HG03097 (cell line): ENCODE measurements around the gene SAMHD1.
A peak's percentile ranks its signal among the peaks of the same experiment; 100 is the strongest.
"Not testable (repeated sequence)": the region's sequence is repeated elsewhere in the genome, so short reads cannot be mapped to it uniquely, and the experiment has no call there.

Experiments
- ATAC-seq: cut with Tn5 transposase; IDR thresholded peaks from one replicate; pipeline ENCODE4 v1.9.1; 2021; ENCODE audit not compliant: unreplicated experiment, low FRiP score

SAMHD1 gene

DNA sequence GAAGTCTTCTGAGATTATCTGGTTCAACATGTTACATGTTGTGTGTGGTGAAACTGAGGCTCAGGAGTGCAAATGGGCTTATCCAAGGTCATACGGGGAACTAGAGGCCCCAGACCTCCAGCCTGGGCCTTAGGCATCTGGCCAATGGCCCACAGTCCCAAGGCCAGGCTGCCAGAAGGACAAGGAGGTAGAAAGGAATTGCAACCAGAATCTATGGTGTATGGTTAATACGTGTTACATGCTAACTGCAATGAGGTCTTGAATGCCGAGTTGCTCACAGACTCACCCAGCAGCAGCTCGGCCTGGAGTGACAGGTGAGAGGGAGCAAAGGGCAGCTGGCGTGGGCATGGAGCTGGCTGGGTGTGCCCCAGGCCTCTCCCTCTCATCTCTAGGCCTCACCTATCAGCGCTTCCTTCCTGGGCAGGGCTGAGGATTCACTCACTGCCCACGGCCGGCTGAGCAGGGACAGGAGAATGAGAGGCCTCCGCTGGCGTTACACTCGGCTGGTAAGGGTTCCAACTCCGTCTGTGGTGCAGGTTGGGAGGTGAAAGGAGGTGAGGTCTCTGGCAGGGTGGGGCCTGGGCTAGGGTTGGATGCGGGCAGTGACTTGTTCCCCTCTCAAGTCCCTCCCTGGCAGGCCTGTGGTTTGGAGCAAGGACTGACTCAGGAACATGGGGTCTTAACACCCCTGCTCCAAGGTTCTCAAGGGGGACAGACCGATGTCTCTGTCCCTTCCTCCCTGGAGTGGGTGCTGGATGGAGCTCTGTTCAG is 75.6 kb downstream of the SAMHD1 start, which contains the start of gene TLDC2:
Gene TLDC2, plus strand, starts transcription at position 437 of the 771 bp plus-strand sequence. Its CDS starts 37 bp downstream, at position 474.
- no peak for ATAC-seq

DNA sequence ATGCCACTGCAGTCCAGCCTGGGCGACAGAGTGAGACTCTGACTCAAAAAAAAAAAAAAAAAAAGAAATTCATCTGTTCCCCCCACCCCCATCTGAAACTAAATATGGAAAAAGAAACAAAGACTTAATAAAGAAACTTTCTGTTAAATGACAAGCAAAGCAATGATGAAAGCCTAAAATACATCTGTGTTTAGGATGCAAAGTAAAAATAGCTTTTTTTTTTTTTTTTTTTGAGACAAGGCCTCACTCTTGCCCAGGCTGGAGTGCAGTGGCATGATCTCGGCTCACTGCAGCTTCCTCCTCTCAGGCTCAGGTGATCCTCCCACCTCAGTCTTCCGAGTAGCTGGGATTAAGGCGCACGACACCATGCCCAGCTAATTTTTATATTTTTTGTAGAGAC is 76.4 kb downstream of the SAMHD1 start:
- not testable (repeated sequence) for ATAC-seq

GRCh38 chr20:36873498-36874189 is 77.9 kb downstream of the SAMHD1 start:
- no peak for ATAC-seq

DNA sequence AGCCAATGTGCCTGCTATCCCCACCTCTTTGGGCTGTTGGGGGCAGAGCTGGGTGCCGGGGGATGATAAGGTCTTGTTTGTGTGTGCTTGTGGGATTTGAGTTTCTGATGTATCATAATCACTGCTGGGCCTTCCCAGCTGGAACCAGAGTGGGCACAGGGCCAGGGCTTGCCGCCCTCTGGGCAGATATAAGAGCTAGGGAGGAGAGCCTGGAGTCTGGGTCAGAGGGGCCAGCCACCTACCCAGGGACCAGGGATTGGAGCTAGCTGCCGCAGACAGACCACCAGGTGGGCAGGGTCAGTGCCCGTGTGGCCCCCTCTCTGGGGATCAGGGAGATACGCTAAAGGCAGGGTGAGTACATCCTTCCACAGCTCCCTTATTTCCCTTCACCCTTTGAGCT is 78.7 kb downstream of the SAMHD1 start:
- no peak for ATAC-seq

DNA sequence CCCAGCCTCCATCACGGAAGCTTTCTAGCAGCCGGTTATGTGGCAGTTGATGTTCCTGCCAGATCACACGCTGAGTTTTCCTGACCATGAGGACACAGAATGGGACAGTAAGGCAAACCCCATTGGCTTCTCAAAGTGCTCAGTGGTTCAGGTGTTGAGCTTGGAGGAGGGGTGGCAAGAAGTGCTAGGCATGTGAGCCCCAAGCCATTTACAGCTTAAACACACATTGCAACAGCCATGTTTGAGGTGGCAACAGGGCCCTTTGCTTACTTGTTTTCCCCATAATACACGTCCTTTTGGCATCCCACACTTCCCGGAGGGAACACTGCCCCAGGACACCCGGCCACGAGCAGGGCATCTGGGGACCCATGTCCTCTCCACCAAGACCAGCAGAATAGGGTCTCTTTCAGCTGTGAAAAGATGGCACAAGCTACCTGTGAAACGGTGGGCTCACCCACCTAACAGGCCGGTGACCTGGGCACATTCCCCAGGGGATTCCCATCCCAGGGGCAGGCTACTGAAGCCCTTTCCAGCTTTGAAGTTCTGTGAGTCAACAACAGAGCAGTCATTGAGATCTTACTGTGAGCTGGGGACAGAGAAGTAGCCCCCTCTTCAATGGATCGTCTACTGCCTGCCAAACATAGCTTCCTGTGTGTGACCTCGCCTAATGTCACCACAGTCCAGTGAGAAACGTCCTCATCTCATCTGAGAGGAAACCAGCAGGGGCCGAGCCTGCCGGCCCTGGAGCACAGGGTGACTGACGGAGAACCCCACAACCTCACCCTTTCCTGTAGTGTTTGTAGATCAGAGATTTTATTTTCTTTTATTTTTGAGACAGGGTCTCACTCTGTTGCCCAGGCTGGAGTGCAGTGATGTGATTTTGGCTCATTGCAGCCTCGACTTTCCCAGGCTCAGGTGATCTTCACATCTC is 79.6 kb downstream of the SAMHD1 start:
- ATAC-seq: no peak

- no peak for ATAC-seq
These were observed 84.6 kb downstream of the SAMHD1 start for GRCh38 chr20:36866681-36867495.

GRCh38 chr20:36866164-36866563 is 85.3 kb downstream of the SAMHD1 start:
- ATAC-seq: no peak

DNA sequence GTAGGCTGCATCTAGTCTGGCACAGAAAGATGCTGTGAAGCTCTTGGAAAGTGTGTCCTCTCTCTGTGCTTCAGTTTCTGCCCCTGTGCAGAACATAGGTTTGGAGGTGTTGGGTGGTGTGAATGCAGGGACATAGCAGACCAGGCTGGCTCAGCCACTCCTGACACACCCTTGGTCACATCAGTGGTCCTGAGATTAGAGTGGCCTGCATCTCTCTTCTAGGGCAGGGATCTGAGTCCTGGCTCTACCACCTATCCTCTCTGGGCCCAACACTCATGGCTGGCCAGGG is 85.7 kb downstream of the SAMHD1 start:
- no peak for ATAC-seq

DNA sequence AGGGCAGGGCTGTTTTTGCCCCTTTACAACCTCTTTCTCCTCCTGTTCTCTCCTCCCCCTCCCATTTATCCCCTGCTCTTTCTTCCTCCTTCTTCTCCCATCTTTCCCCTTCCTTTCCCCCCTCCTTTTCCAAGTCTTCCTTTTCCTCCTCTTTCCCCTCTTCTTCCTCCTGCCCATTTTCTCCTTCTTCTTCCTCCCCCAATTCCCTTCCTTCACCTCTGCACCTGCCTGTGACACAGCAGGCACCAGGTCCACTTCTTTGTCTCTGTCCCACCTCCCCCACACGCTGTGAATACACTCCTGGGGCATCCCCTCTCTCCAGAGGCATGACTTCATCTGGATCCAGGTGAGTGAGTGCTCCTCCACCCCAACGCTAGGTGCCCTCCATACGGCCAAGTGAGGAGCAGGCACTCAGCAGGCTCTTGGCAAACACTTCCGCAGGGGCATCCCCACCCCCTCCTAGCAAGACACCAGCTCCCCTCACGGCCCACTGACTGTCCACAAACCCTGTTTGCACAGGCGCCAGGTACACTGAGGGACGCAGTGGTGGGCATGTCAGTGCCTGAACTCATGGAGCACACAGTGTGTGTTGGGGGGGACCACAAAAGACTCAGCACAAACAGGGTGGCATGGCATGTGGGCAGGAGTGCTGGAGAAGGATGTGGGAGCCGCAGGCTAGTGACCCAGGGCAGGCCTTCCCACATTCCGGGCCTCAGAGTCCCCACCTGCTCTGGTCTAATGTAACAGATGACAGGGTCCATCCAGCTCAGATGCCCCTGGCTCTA is 86.2 kb downstream of the SAMHD1 start:
- no peak for ATAC-seq

- peak; percentile 43 for ATAC-seq
These were observed 88.4 kb downstream of the SAMHD1 start for GRCh38 chr20:36862857-36863668.

DNA sequence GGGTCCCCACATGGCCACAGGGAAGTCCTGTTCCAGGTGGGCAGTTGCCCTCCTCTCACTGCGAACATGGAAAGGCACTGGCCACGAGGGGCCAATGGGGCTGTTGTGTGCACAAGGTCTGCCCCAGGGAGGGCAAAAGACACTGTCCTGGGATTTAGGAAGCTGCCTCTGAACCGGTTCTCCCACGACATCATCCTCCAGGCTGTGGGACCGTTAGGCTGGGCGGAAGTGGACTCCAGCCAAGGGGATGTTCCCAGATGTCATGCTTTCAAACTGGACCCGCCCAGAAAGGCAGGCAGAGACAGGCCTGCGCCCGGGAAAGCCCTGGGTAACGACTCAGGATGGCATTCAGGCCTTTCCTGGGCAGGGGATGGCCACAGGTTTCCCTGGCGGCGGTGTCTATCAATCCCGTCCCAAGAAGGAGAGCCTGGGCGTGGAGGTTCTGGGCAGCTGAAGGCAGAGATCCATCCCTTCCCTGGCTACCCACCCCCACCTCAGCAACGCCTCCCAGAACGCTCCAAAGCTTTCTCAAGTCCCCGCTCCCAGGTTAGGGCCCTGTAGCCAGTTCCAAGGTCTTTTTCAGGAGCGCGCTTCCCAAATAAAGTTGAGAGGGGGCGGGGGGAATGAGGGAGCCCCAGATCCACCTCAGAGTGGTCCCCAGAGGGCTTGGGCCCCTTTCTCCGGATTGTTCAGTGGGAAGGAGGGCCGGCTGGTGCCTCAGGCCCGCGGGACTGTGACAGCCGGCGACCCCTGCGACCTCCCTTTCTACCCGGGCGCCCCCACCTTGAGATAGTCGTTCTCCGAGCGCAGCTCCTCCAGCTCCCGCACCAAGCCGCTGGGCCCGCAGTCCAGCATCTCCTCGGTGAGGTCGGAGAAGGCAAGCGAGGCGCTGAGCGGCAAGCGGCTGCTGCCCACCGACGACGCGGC is 89.4 kb downstream of the SAMHD1 start:
- no peak for ATAC-seq

- ATAC-seq: no peak
These were observed 90.0 kb downstream of the SAMHD1 start for GRCh38 chr20:36861625-36861874.

DNA sequence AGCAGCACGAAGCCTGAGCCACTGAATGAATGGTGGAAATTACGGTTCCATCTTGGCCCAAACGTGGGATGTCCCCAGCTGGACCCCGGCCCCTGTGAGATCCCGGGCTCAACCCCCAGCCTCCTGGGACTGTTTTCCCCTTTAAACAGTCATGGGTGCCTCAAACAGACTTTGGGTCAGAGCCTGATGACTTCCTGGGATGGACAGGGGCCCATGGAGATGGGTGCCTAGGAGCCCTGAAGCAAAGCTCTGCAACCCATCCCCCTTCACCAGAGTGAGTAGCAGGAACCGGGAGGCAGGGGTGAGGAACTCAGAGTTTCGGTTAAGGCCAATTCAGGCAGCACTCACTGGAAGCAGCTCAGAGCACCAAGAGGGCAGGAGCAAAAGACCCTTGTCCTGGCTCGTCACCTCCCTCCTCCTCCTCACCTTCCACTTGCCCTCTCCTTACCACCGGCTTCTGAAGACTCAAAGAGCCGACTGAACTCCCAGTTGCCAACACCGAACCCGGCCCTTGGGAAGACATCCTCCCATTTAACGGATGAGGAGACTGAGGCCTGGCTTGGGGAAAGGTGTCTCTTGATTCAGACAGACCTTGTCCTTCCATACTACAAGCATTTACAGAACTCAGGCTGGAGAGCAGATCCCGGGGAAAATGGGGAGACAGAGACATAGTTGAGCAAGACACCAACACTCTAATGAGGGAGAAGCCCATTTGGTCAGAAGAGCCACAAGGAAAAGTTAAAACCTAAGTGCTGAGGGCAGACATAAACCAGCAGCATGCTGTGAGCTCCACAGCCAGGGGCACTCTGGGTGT is 90.5 kb downstream of the SAMHD1 start:
- no peak for ATAC-seq

GRCh38 chr20:36860339-36860738 is 91.2 kb downstream of the SAMHD1 start:
- no peak for ATAC-seq

DNA sequence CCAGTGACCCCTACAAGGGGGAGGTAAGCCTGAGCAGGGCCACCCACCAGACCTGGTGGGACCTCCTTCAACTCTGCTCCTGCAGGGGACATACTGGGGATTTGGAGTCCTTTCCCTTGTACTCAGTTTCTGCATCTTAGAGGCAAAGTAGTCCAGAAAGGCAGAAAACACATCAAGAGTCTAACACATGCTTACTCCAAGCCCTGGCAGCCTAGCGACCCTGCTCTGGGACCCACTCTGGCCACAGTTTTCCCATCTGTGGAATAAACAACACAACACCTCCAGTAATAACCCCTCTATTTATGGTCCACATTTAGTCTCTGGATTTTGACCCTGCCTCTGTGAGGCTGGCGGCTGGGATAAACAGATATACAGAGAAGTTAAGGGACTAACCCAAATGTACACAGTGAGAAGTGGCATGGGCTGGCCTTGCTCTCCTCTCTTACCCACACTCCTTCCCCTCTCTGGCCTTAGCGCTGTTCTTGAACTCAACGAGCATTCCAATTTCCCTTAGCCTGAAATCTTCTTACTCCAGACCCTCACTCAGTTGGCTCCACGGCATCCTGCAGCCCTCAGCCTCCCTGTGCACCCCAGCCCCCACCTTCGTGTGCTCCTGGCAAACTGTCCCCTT is 91.7 kb downstream of the SAMHD1 start:
- ATAC-seq: no peak

GRCh38 chr20:36859282-36859555 is 92.3 kb downstream of the SAMHD1 start:
- no peak for ATAC-seq
